KOPT-K1 (cell line): Measurements from ENCODE around the gene FAM83G.

Experiments
- H3K27ac ChIP-seq: fragments of 200-600 bp; sonication (generic); 2 replicates; pipeline ENCODE4 v1.5.1; 2016; ENCODE audit warnings: antibody characterized with exemption, mild to moderate bottlenecking, low read depth, low read length; ENCODE audit not compliant: poor library complexity, severe bottlenecking
- H3K36me3 ChIP-seq: fragments of 200-600 bp; sonication (generic); 2 replicates; pipeline ENCODE4 v1.5.1; 2017; ENCODE audit warnings: antibody characterized with exemption, mild to moderate bottlenecking, low read length, moderate library complexity; ENCODE audit not compliant: insufficient read depth
- H3K9me3 ChIP-seq: fragments of 200-600 bp; sonication (generic); 2 replicates; pipeline ENCODE4 v1.5.1; 2017; ENCODE audit warnings: antibody characterized with exemption, low read length, mild to moderate bottlenecking; ENCODE audit not compliant: insufficient read depth, poor library complexity, severe bottlenecking

The FAM83G gene

GRCh38 chr17:18990331-18990730 lies 14.2 kb downstream of the FAM83G start:
- Histone ChIP-seq H3K9me3 (peaks cover 6% of the 10 kb centered on the region), H3K27ac (no peak overlapping the region), H3K36me3 (no peaks in the 10 kb centered on the region)

- H3K36me3 ChIP-seq, result no peaks in the 10 kb centered on the region
- no peak overlapping the region for H3K27ac ChIP-seq
- no peaks in the 10 kb centered on the region for H3K9me3 ChIP-seq
Observed at GRCh38 chr17:18988546-18989173, 15.9 kb downstream of the FAM83G start.

GRCh38 chr17:18987862-18988545 lies 16.6 kb downstream of the FAM83G start:
- Histone ChIP-seq H3K27ac (no peak overlapping the region), H3K9me3 (no peaks in the 10 kb centered on the region), H3K36me3 (no peaks in the 10 kb centered on the region)

DNA sequence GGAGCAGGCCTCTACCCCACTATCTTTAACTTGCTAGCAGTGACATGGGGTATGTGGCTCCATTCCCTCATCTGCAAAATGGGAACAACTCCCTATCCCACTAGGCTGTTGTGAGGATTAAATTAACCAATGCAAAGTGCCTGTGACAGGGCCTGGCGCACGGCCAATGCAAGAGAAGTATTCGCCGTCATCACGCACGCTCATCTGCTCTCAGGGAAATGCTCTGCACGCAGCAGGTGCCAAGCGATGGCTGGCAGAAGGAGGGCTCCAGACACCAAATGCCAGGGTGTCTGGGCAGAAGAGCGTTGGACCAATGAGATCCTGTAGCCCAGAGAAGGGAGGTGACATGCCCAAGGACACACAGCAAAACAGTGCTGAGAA lies 17.3 kb downstream of the FAM83G start:
- H3K36me3 ChIP-seq, result no peaks in the 10 kb centered on the region

GRCh38 chr17:18986541-18987229 lies 17.9 kb downstream of the FAM83G start:
- Histone ChIP-seq H3K27ac (no peak overlapping the region), H3K9me3 (no peaks in the 10 kb centered on the region), H3K36me3 (no peaks in the 10 kb centered on the region)

More for the DNA sequence above, 17.3 kb downstream of the FAM83G start:
- no peaks in the 10 kb centered on the region for H3K9me3 ChIP-seq
- no peak overlapping the region for H3K27ac ChIP-seq

DNA sequence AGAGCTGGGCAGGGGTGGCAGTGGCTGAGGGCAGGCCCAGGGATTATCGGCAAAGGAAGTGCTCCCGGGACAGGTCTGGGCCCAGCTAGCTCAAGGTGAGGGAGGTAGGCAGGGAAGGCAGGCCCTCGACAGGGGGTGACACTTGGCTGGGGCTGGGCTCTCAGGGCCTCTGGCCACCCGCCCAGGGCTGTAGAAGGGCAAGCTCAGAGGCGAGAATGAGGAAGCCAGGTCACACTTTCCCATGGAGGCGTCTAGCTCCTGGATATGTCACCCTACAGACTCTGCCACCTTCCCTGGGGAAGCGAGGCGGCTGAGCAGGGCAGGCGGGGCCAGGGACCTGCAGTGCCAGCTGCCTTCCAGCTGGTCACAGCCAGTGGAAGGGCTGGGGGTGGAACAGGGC lies 19.1 kb downstream of the FAM83G start:
- H3K36me3 ChIP-seq, result no peaks in the 10 kb centered on the region
- no peaks in the 10 kb centered on the region for H3K9me3 ChIP-seq
- H3K27ac ChIP-seq, result no peak overlapping the region

DNA sequence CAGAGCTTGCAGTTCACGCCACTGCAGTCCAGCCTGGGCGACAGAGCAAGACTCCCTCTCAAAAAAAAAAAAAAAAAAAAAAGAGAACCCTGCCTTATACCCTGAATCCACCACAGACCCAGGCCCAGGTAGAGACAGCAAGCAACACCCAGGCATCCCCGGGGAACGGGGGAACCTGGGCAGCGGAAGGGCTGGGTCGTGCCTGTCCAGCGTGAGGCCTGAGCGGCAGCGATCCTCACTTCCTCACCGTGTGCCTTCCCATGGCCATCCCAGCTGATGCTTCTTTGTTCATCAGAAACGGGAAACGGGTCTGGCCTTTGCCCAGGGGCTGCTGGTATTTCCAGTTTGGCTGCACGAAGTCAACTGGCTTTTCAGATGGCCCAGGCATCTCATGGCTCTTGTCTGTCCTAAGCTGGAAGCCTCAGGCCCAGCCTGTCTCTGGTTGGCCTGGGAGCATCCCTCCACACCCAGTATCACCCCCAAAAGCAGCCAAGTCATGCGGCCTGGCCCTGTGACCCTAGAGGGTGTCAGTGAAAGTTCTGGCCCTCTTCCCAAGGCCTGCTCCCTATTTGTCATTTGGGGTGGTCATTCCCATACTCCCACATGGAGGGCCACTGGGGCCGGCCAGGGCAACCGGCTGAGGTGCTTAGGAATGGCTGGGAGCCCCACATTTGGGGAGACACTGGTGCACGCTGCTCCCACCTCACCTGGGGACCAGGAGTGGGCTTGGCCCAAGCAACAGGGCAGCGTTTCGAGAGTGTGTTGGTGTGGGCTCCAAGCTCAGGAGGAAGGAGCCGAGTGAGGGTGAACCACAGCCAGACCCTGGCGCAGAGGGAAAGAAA lies 20.1 kb downstream of the FAM83G start:
- Histone ChIP-seq H3K36me3 (no peaks in the 10 kb centered on the region), H3K9me3 (no peaks in the 10 kb centered on the region), H3K27ac (no peak overlapping the region)

GRCh38 chr17:18981642-18982424 lies 22.7 kb downstream of the FAM83G start:
- no peaks in the 10 kb centered on the region for H3K36me3 ChIP-seq
- H3K27ac ChIP-seq, result no peak overlapping the region
- no peaks in the 10 kb centered on the region for H3K9me3 ChIP-seq

DNA sequence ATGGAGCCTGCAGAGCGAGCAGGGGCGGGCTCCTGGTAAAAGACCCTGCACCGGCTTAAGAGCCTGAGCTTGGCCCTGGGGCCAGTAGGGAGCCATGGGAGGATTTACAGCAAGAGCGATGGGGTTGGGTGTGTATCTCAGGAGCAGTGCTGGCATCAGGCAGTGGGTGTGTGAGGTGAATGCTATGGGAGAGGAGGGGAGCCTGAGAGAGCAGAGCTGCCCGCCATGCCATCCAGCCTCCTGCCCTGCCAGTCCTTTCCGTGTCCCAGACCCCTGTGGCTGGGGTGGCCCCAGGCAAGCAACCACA lies 23.3 kb downstream of the FAM83G start:
- Histone ChIP-seq H3K9me3 (no peaks in the 10 kb centered on the region), H3K36me3 (no peaks in the 10 kb centered on the region), H3K27ac (no peak overlapping the region)

DNA sequence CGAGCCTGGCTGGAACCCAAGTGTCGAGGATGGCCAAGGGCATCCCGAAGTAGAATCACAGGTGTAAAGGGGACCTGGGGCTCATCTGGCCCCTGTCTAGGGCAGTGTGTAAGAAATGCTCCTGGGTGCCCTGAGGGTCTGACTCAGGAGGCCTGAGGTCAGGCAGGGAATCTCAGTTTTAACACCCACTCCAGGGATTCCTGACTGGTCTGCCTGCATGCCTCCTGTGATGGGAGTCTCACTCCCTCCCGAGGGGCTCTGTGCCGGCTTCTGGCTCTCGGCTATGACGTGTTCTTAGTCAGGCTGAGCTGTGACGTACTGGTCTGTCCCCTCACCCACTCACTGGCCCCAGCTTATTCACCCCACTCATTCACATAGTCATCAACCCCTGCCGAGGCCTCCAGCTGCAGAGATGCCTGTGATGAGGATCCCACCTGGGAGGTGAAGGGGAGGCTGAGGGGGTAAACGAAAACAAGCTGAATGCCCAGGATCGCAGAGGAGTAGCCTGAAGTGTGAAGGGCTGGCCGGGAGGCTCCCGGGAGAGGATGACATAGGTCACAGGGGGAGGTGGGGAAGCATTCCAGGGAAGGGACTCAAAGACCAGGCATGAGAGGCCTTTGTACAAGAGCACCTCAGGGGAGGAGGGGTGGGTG lies 23.8 kb downstream of the FAM83G start:
- Histone ChIP-seq H3K36me3 (no peaks in the 10 kb centered on the region), H3K27ac (no peak overlapping the region)

DNA sequence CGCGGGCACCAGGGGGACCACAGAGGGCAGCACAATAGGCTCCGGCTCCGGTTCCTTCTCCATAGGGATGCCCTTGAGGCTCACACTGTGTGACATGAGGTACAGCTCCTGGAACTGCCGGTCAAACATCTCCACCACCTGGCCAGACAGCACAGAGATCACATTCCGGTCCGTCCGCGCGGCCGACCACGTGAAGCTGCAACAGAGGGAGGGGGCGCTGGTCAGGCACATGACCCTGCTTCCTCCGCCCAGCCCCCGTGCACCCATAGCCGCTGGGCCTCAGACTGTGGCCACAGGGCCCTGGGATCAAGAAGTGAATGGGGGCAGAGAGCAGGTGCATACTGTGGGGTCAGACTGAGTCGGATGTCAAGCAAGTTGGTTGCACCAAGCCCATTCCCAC lies 25.9 kb downstream of the FAM83G start:
- H3K36me3 ChIP-seq, result no peaks in the 10 kb centered on the region

More for the DNA sequence above, 23.8 kb downstream of the FAM83G start:
- no peaks in the 10 kb centered on the region for H3K9me3 ChIP-seq

DNA sequence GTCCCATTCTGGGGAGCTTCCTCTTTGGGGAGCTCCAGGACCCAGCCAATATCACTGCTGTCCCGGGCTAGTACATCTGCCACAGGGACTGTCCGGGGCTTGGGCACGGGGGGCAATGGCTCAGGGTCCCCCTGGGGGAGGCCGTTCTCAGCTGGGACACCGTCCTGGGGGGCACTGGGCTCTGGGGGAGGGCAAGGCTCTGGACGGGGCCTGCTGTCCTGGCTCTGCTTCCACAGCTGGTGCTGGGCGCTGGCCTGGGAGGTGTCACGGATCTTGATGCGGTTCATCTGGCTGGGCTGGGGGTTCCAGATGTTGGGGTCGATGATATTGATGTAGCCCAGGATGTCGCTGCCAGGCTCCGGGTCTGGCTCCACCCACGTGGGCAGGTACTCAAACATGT lies 26.5 kb downstream of the FAM83G start:
- H3K9me3 ChIP-seq, result no peaks in the 10 kb centered on the region
- no peak overlapping the region for H3K27ac ChIP-seq
- no peaks in the 10 kb centered on the region for H3K36me3 ChIP-seq

More for the DNA sequence above, 25.9 kb downstream of the FAM83G start:
- H3K27ac ChIP-seq, result no peak overlapping the region
- H3K9me3 ChIP-seq, result no peaks in the 10 kb centered on the region

GRCh38 chr17:18977646-18978045 lies 26.9 kb downstream of the FAM83G start:
- Histone ChIP-seq H3K27ac (no peak overlapping the region), H3K9me3 (no peaks in the 10 kb centered on the region), H3K36me3 (no peaks in the 10 kb centered on the region)

DNA sequence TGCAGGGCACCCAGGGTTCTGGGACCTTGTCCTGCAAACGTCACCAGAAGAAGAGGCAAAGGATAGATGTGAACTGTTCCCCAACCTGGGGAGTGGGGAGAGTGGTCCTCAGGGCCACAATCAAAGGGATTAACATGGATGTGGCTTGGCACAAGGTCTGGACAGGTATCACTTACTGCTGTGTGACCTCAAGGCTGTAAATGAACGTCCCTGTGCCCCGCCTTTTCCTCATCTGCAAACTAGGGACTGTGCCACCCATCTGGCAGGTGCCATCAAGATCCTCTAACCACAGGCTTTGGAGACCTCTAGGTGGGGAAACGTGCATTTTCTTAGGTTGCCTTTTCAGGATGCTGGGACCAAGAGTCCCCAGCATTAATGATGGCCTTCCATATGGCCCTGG lies 27.5 kb downstream of the FAM83G start:
- no peaks in the 10 kb centered on the region for H3K9me3 ChIP-seq
- no peaks in the 10 kb centered on the region for H3K36me3 ChIP-seq
- no peak overlapping the region for H3K27ac ChIP-seq
